Kidney epithelial cell (primary cell): ENCODE results near the gene RNF20. TPM values are rescaled to one million over a fixed set of nuclear protein-coding genes. Genes with fewer than 3 reads are reported as not detected.
A peak's percentile ranks its signal among the peaks of the same experiment; 100 is the strongest.

Experiments used
- DNase-seq: peaks from one replicate; pipeline ENCODE4 v3.0.0-alpha.2; 2010; ENCODE audit warnings: low read depth
- H3K27me3 ChIP-seq: 2 replicates; pipeline ENCODE4 v1.6.0; 2011; ENCODE audit warnings: low read length; ENCODE audit not compliant: control insufficient read depth, insufficient read depth
- H3K36me3 ChIP-seq: 2 replicates; pipeline ENCODE4 v1.5.1; 2011; ENCODE audit warnings: low read length; ENCODE audit not compliant: control insufficient read depth, insufficient read depth
- H3K4me3 ChIP-seq: 2 replicates; pipeline ENCODE4 v1.5.1; 2011; ENCODE audit warnings: low read depth, mild to moderate bottlenecking, control low read depth, low read length
- CTCF ChIP-seq: IDR thresholded peaks from 2 replicates; pipeline ENCODE4 v1.5.1; 2011; ENCODE audit warnings: mild to moderate bottlenecking, moderate library complexity, low read length, control low read depth, inconsistent platforms; ENCODE audit not compliant: insufficient read depth, poor library complexity, severe bottlenecking
- total RNA-seq: library from RNA; depleted of rRNA; stranded (reverse); fragments of >200 nt; gene quantifications from 2 replicates; pipeline ENCODE4 v1.2.3, GENCODE V29; 2015

RNF20 gene
- total RNA-seq, 1 donor from 2014 or later: 26.1 TPM

DNA sequence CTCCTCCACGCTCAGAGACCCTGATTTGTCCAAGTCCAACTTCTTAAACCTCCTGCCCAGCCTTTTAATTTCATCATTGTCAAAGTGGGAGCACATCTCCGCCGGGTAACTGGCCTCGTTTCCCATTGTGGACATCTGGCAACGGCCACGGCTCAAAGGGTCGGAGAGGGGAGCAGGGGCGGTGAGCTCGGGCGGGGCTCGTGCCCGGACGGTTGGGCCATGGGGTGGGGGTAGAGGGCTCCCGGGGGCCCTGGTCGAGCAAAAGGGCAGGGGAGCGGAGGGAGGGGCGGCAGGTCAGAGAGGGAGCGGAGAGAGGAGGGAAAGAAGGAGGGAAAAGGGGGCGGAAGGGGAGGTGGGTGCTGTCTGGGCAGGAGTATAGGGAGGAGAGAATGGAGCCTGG lies 61.1 kb downstream of the RNF20 start, which contains the start of gene PPP3R2:
Gene PPP3R2 (minus strand): TSS at position 174 of the 400 bp plus-strand sequence. CDS start 48 bp downstream, at position 126.
- Histone ChIP-seq H3K36me3 (no peaks in the 10 kb centered on the region), H3K27me3 (no peaks in the 10 kb centered on the region), H3K4me3 (no peak within 1 kb of the TSS)
- DNase-seq: no peak
- no peak for TF ChIP-seq CTCF

DNA sequence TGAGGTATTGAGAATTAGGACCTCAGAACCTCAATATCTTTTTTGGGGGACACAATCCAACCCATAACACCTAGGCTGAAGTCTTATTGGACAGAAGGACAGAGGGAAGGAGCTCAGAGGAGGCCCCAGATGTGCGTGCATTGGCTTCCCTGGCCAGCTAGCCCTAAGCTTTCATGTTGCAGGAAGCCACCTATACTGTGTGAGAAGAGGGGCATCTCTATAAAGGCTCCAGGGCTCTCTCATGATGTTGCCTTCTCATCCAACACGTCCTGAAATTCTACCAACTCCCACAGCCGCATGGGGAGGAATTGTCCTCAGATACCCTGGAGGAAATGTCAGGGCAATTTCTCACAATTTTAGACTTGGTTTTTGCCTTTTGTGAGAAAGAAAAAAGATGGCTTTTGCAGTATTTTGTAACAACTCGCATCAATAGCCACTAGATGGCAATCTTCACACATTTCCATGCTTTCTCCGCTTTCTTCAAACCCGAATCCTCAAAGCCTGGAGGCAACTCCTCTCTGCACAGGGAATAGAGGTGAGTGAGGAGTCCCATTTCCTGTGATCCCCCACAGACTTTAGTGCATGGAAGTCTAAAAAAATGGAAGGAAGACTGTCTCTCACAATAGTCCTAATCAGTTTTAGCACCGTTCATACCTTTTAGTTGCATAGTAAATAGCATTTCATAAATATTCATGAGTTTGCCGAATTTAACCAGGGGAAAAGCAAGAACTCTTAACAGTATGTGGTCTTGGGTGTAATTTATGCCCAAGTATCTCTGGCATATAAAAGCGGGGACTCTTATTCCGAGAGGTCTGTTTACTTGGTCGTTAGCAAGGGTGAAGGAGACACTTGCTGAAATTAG lies 68.5 kb downstream of the RNF20 start:
- no peaks in the 10 kb centered on the region for H3K27me3 ChIP-seq
- no peak overlapping the region for H3K4me3 ChIP-seq
- no peaks in the 10 kb centered on the region for H3K36me3 ChIP-seq
- peak; percentile 14 for DNase-seq
- TF ChIP-seq CTCF: peak; percentile 67

DNA sequence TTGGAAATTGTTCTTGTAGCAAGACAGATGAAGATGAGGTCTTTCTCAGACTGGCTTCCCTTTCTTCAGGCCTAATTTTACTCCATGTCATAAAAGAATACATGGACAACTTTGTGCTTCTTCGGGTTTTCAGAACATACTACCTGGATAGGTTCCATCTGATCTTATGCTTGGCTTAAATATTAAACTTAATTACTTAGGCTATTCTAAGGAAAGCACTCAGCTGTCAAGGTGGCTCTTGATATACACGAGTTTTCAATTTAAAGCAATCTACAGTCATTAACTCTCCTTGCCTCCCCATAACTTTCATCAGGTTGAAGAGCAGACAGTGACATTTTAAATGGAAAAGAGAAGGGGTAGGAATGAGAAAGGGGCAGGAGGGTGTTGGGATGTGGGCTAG lies 70.6 kb downstream of the RNF20 start:
- Histone ChIP-seq H3K27me3 (no peaks in the 10 kb centered on the region), H3K36me3 (no peaks in the 10 kb centered on the region), H3K4me3 (no peak overlapping the region)
- no peak for DNase-seq
- no peak for TF ChIP-seq CTCF

DNA sequence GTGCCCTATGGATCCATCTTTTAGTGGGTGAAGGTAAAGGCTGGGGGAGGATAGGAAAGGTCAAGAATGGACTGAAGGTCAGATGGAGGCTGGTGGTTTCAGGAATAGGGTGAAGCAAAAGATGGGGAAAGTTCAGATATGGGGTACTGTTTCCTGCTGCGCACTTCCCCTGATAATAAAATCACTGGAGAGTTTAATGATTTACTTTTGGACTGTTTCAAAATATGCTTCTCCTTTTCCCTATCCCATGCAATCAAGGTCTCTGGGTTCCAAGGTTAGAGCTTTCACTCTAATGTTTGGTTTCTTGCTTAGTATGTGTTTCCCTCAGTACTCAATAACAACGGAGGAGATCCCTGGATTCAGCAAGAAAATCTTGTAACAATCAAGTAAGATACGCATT lies 71.9 kb downstream of the RNF20 start:
- Histone ChIP-seq H3K36me3 (no peaks in the 10 kb centered on the region), H3K27me3 (no peaks in the 10 kb centered on the region), H3K4me3 (no peak overlapping the region)
- TF ChIP-seq CTCF: no peak
- no peak for DNase-seq

Other genes with a start within 250 kb of the RNF20 start
- not detected in 2 replicates for gene BAAT, start 148.8 kb upstream of the RNF20 start, total RNA-seq
- 10.9 and 13.9 TPM in 2 replicates for gene MRPL50, start 135.2 kb upstream of the RNF20 start, total RNA-seq
- 11.0 and 13.4 TPM in 2 replicates for gene ZNF189, start 135.0 kb upstream of the RNF20 start, total RNA-seq
- not detected in 2 replicates for gene ALDOB, start 98.1 kb upstream of the RNF20 start, total RNA-seq
- gene PPP3R2, start 61.1 kb downstream of the RNF20 start, total RNA-seq: not detected in 2 replicates
- not detected in 2 replicates for gene GRIN3A, start 204.8 kb downstream of the RNF20 start, total RNA-seq